MM.1S (cell line): ENCODE results near the gene PWWP2B.

Experiments
- EZH2 ChIP-seq: fragments of 300-600 bp; sonication (generic); optimal IDR thresholded peaks from 2 replicates; pipeline ENCODE3; 2017; ENCODE audit warnings: low read depth, mild to moderate bottlenecking, antibody characterized with exemption, low read length, mixed read lengths
- EZH2phosphoT487 ChIP-seq: fragments of 300-600 bp; sonication (generic); IDR thresholded peaks from 2 replicates; pipeline ENCODE4 v1.6.1; 2018; ENCODE audit warnings: antibody characterized with exemption, low read length
- TF ChIP-seq, protein P1 (sequence below): fragments of 300-600 bp; sonication (generic); IDR thresholded peaks from 2 replicates; pipeline ENCODE4 v1.5.1; 2016; ENCODE audit warnings: antibody characterized with exemption, low read length, mixed read lengths

DNA sequence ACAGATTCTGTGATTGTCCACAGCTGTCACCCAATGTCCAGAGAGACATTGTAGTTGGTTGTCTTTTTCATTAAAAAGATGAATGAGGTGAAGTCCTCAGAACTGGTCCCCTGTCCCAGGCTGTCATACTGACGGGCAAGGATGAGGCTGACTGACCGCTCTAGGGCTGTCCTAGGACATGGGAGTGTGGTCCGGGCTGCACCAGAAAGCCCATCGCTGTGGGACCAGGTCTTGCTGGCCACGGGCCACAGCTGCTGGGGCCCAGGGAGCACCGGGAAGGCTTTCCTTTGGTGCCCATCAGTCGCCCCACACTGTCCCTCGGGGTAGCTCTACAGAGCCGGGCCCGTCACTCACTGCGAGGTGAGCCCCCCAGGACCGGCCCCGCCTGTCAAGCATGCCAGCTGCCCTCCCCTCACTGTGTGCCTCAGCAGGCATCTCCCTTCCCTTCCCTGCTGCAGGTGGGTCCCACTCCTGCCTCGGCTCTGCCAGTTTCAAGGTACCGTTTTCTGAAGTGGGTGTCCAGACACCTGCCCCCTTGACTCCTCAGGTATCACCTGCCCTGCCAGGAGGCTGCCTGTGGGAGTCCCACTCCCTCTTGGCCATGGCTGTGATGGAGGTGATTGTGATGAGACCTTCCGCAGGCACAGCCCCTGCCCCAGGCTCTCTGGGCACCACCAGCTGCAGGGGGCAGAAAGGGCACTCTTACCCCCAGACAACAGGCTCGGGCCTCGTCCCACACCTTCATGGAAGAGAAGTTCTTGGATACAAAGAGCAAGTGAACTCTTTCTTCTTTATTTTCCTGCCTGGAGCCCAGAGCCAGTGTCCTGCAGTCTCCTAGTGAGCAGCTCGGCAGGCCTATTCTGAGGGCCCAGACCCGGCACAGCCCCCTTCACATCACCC lies 43.3 kb upstream of the PWWP2B start:
- TF ChIP-seq, protein P1, sequence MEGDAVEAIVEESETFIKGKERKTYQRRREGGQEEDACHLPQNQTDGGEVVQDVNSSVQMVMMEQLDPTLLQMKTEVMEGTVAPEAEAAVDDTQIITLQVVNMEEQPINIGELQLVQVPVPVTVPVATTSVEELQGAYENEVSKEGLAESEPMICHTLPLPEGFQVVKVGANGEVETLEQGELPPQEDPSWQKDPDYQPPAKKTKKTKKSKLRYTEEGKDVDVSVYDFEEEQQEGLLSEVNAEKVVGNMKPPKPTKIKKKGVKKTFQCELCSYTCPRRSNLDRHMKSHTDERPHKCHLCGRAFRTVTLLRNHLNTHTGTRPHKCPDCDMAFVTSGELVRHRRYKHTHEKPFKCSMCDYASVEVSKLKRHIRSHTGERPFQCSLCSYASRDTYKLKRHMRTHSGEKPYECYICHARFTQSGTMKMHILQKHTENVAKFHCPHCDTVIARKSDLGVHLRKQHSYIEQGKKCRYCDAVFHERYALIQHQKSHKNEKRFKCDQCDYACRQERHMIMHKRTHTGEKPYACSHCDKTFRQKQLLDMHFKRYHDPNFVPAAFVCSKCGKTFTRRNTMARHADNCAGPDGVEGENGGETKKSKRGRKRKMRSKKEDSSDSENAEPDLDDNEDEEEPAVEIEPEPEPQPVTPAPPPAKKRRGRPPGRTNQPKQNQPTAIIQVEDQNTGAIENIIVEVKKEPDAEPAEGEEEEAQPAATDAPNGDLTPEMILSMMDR: no peak
- TF ChIP-seq EZH2 (no peak), EZH2phosphoT487 (no peak)
